ENCODE results near the gene CLIP1. TPM values are rescaled to one million over a fixed set of nuclear protein-coding genes. Genes with fewer than 3 reads are reported as not detected.

The CLIP1 gene
- total RNA-seq, 1 donor from 2014 or later: 78.6 TPM

- no peaks in the 10 kb centered on the region for H3K27me3 Mint-ChIP-seq
- no peak for TF ChIP-seq CTCF (IDR thresholded peaks at IDR 0.05; ENCODE audit: unreplicated experiment)
- no peaks in the 10 kb centered on the region for H3K4me1 Mint-ChIP-seq (ENCODE audit: low read depth)
- DNase-seq (ENCODE audit: low spot score, unreplicated experiment): no peak
- H3K4me3 Mint-ChIP-seq (ENCODE audit: low read depth): no peak overlapping the region
- H3K27ac Mint-ChIP-seq: no peak overlapping the region
- peaks cover 9% of the 10 kb centered on the region for H3K36me3 Mint-ChIP-seq (ENCODE audit: insufficient read depth)
- no peaks in the 10 kb centered on the region for H3K9me3 Mint-ChIP-seq (ENCODE audit: low read depth)
Measured at GRCh38 chr12:122308811-122309210, 113.7 kb downstream of the CLIP1 start.

- H3K27ac Mint-ChIP-seq: no peak overlapping the region
- no peaks in the 10 kb centered on the region for H3K9me3 Mint-ChIP-seq (ENCODE audit: low read depth)
- H3K4me3 Mint-ChIP-seq (ENCODE audit: low read depth): no peak overlapping the region
- no peaks in the 10 kb centered on the region for H3K27me3 Mint-ChIP-seq
- no peaks in the 10 kb centered on the region for H3K4me1 Mint-ChIP-seq (ENCODE audit: low read depth)
- no peak for DNase-seq (ENCODE audit: low spot score, unreplicated experiment)
- peak; percentile 31 for TF ChIP-seq CTCF (IDR thresholded peaks at IDR 0.05; ENCODE audit: unreplicated experiment)
- peaks cover 7% of the 10 kb centered on the region for H3K36me3 Mint-ChIP-seq (ENCODE audit: insufficient read depth)
Measured at GRCh38 chr12:122306407-122306806, 116.1 kb downstream of the CLIP1 start.

- no peaks in the 10 kb centered on the region for H3K27me3 Mint-ChIP-seq
- no peaks in the 10 kb centered on the region for H3K9me3 Mint-ChIP-seq (ENCODE audit: low read depth)
- H3K4me1 Mint-ChIP-seq (ENCODE audit: low read depth): no peaks in the 10 kb centered on the region
- H3K4me3 Mint-ChIP-seq (ENCODE audit: low read depth): no peak overlapping the region
- no peak for DNase-seq (ENCODE audit: low spot score, unreplicated experiment)
- TF ChIP-seq CTCF (IDR thresholded peaks at IDR 0.05; ENCODE audit: unreplicated experiment): no peak
- no peak overlapping the region for H3K27ac Mint-ChIP-seq
- peaks cover 11% of the 10 kb centered on the region for H3K36me3 Mint-ChIP-seq (ENCODE audit: insufficient read depth)
Measured at GRCh38 chr12:122304924-122305323, 117.5 kb downstream of the CLIP1 start.

GRCh38 chr12:122303068-122303467 lies 119.4 kb downstream of the CLIP1 start:
- no peak for TF ChIP-seq CTCF (IDR thresholded peaks at IDR 0.05; ENCODE audit: unreplicated experiment)
- Mint-ChIP-seq H3K4me3 (ENCODE audit: low read depth) (no peak overlapping the region), H3K9me3 (ENCODE audit: low read depth) (no peaks in the 10 kb centered on the region), H3K36me3 (ENCODE audit: insufficient read depth) (peaks cover 13% of the 10 kb centered on the region), H3K27me3 (no peaks in the 10 kb centered on the region), H3K27ac (no peak overlapping the region), H3K4me1 (ENCODE audit: low read depth) (no peaks in the 10 kb centered on the region)
- DNase-seq (ENCODE audit: low spot score, unreplicated experiment): no peak

GRCh38 chr12:122298071-122298748 lies 124.3 kb downstream of the CLIP1 start:
- Mint-ChIP-seq H3K36me3 (ENCODE audit: insufficient read depth) (peaks cover 16% of the 10 kb centered on the region), H3K27ac (no peak overlapping the region), H3K27me3 (no peaks in the 10 kb centered on the region), H3K4me1 (ENCODE audit: low read depth) (no peaks in the 10 kb centered on the region), H3K4me3 (ENCODE audit: low read depth) (no peak overlapping the region), H3K9me3 (ENCODE audit: low read depth) (no peaks in the 10 kb centered on the region)
- DNase-seq (ENCODE audit: low spot score, unreplicated experiment): no peak
- TF ChIP-seq CTCF (IDR thresholded peaks at IDR 0.05; ENCODE audit: unreplicated experiment): no peak

All from progenitor cell of endocrine pancreas (in vitro differentiated cells).